Colonic mucosa (tissue), 4 donors: ENCODE results near the gene KRT12. TPM values are rescaled to one million over a fixed set of nuclear protein-coding genes. Genes with fewer than 3 reads are reported as not detected.
"Not testable (repeated sequence)": the region's sequence is repeated elsewhere in the genome, so short reads cannot be mapped to it uniquely, and the experiment has no call there.

Experiments used
- DNase-seq: peaks from one replicate; pipeline ENCODE4 v3.0.0-alpha.2; 2020
- H3K27ac ChIP-seq: fragments of 200-600 bp; one replicate; pipeline ENCODE4 v1.8.0; 2021
- H3K27me3 ChIP-seq: fragments of 200-600 bp; one replicate; pipeline ENCODE4 v1.8.0; 2021
- H3K36me3 ChIP-seq: fragments of 200-600 bp; one replicate; pipeline ENCODE4 v1.8.0; 2021
- H3K4me1 ChIP-seq: fragments of 200-600 bp; one replicate; pipeline ENCODE4 v1.8.0; 2021; ENCODE audit warnings: mild to moderate bottlenecking
- H3K4me3 ChIP-seq: fragments of 200-600 bp; one replicate; pipeline ENCODE4 v1.8.0; 2021
- H3K9ac ChIP-seq, 2 donors: one replicate each; pipeline ENCODE4 v1.7.0; 2013; ENCODE audit warnings: control low read depth in 2 of 2, low read depth in 2 of 2, low read length in 2 of 2
- H3K9me3 ChIP-seq: fragments of 200-600 bp; one replicate; pipeline ENCODE4 v1.8.0; 2021
- CTCF ChIP-seq: fragments of 200-600 bp; IDR thresholded peaks from one replicate; pipeline ENCODE4 v1.8.0; 2022; ENCODE audit warnings: antibody characterized with exemption, mild to moderate bottlenecking
- intact Hi-C: fragments of 100-400 bp; cut with DNase I; formaldehyde crosslinking; loops from one replicate; pipeline ENCODE4 v1.14.1; 2022
- total RNA-seq, 2 donors: library from RNA; stranded (reverse); fragmentation: NEBNext Ultra II Directional in 1 of 2; extraction: Animal tissue kit (Norgen Biotek cat#: 25700) in 1 of 2; gene quantifications; one replicate each; pipeline ENCODE4 v1.2.1, GENCODE V29; 2021
- donor health status: healthy.
- donor health status: DM: no; HTN: no; CAD: no.
- donor health status: DM: no; HTN: no; CAD: no.

Gene KRT12
- total RNA-seq, 2 donors from 2014 or later = 2.2 to 4.4 TPM

DNA sequence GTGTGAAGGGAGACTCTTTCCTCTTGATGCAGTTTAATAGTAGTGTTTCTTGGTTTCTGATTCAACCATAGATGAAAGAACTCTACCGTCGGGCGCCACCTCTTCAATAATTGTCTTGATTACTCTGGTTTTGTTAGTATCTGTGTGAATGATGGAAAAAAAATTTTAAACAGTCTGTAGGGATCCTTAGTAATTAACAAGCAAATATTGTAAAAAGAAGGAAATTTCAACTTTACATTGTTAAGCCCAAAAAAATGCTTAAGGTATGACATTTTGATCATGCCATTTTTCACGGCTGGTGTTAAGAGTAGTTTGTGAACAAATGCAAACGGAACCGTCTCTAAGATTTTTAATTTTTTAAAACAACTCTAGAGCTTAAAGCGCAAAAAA lies 48.7 kb downstream of the KRT12 start:
- Histone ChIP-seq H3K27me3 (no peaks in the 10 kb centered on the region), H3K9ac (peak overlapping the region; percentile 26 to 40), H3K9me3 (no peaks in the 10 kb centered on the region), H3K4me3 (peak overlapping the region; percentile 60), H3K4me1 (no peaks in the 10 kb centered on the region), H3K36me3 (no peaks in the 10 kb centered on the region), H3K27ac (peak overlapping the region; percentile 82)
- no peak for DNase-seq
- intact Hi-C loops = no loop called here
- TF ChIP-seq CTCF = no peak

- no peaks in the 10 kb centered on the region for H3K9me3 ChIP-seq
- no peak overlapping the region for H3K27ac ChIP-seq
- TF ChIP-seq CTCF = no peak
- H3K9ac ChIP-seq = no peak overlapping the region
- no peaks in the 10 kb centered on the region for H3K4me1 ChIP-seq
- H3K36me3 ChIP-seq = no peaks in the 10 kb centered on the region
- intact Hi-C loops = no loop called here
- no peak overlapping the region for H3K4me3 ChIP-seq
- H3K27me3 ChIP-seq = no peaks in the 10 kb centered on the region
- no peak for DNase-seq
These were observed 49.8 kb downstream of the KRT12 start for GRCh38 chr17:40817103-40817682.

DNA sequence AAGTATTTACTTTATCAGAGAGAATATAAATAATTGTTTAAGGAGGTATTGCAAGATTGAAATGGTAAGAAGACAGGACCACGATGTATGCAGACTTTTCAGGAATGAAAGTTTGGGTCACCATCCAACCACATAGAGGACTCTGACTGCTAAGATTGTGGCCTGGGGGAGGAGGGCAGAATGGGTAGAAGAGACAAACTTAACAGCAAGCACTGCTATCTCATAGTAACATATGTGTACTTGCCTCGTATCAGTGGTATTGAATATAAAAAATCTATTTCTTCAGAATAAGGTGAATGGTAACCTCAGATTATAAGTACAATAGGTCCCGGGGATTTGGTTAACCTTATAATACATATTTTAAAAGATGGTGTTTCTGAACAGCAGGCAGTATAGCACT lies 50.5 kb downstream of the KRT12 start:
- no peak for TF ChIP-seq CTCF
- peaks cover 2% of the 10 kb centered on the region for H3K27me3 ChIP-seq
- no peak overlapping the region for H3K4me3 ChIP-seq
- H3K36me3 ChIP-seq = no peaks in the 10 kb centered on the region
- intact Hi-C loops = no loop called here
- no peaks in the 10 kb centered on the region for H3K4me1 ChIP-seq
- no peak for DNase-seq
- no peak overlapping the region for H3K9ac ChIP-seq
- no peaks in the 10 kb centered on the region for H3K9me3 ChIP-seq
- H3K27ac ChIP-seq = no peak overlapping the region

DNA sequence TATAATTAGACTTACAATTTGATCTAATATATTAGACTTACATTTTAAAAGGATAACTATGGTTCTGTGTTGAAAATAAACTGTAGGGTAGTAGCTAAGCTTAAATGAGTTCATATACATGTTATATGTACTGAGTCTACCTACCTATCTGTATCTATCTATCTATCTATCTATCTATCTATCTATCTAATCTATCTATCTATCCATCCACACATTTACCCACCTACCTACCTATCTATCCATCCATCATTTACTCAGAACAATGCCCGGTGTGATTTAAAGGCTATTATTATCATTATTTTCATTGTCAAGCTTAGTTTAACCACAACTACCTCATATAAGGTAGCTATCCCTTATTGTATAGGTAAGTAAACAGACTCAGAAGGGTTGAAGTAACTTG lies 51.6 kb downstream of the KRT12 start:
- Histone ChIP-seq H3K36me3 (no peaks in the 10 kb centered on the region), H3K9me3 (no peaks in the 10 kb centered on the region), H3K27me3 (peaks cover 11% of the 10 kb centered on the region), H3K9ac (no peak overlapping the region), H3K4me3 (no peak overlapping the region), H3K4me1 (no peaks in the 10 kb centered on the region), H3K27ac (no peak overlapping the region)
- no peak for TF ChIP-seq CTCF
- no peak for DNase-seq
- intact Hi-C loops = no loop called here

- DNase-seq, intact Hi-C loops, H3K9ac ChIP-seq, H3K27ac ChIP-seq, H3K36me3 ChIP-seq, H3K4me3 ChIP-seq, H3K9me3 ChIP-seq, H3K4me1 ChIP-seq: not testable (repeated sequence)
- H3K27me3 ChIP-seq = peaks cover 12% of the 10 kb centered on the region
These were observed 52.4 kb downstream of the KRT12 start for GRCh38 chr17:40814657-40815056.

DNA sequence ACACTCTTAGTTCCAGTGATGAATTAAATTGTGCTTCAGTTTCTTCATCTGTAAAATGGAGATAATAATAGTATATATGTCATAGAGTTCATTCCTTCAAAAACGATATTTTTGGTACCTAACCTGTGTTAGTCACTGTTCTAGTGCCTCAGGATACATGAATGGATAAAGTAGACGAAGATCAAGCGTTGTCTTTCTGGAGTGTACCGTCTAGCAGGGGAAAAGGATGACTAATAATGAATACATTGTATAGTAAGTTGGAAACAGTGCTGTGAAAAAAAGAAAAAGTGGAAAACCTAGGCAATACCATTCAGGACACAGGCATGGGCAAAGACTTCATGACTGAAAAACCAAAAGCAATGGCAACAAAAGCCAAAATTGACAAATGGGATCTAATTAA lies 53.2 kb downstream of the KRT12 start:
- TF ChIP-seq CTCF = no peak
- Histone ChIP-seq H3K4me1 (no peaks in the 10 kb centered on the region), H3K36me3 (no peaks in the 10 kb centered on the region), H3K27me3 (peaks cover 12% of the 10 kb centered on the region), H3K27ac (no peak overlapping the region), H3K9me3 (no peaks in the 10 kb centered on the region), H3K4me3 (no peak overlapping the region), H3K9ac (no peak overlapping the region)
- DNase-seq = no peak
- intact Hi-C loops = no loop called here
